SK-N-SH (cell line): Measurements from ENCODE around the gene MX2. TPM values are rescaled to one million over a fixed set of nuclear protein-coding genes. Genes with fewer than 3 reads are reported as not detected.
A peak's percentile ranks its signal among the peaks of the same experiment; 100 is the strongest.

ENCODE experiments used
- CTCF ChIA-PET: fragments of 300-600, 350-600 bp; formaldehyde crosslinking; extraction: SDS; loops from one replicate; lab custom pipeline; 2021; lab: Yijun Ruan, JAX
- POLR2A ChIA-PET: fragments of 350-600 bp; sonication (Branson Sonifier 250); formaldehyde crosslinking; extraction: SDS; loops from one replicate; lab custom pipeline; 2020; ENCODE audit warnings: antibody characterized with exemption, inconsistent platforms; lab: Yijun Ruan, JAX
- DNase-seq: peaks from one replicate; pipeline ENCODE4 v3.0.0; 2012
- H2AFZ ChIP-seq: fragments of 200-600 bp; sonication (generic); 2 replicates; pipeline ENCODE4 v1.8.1; 2016; ENCODE audit warnings: antibody characterized with exemption, mild to moderate bottlenecking, low read depth
- H3F3A ChIP-seq: fragments of 200-600 bp; sonication (generic); replicated peaks from 2 replicates; pipeline ENCODE3; 2016; ENCODE audit warnings: antibody characterized with exemption, mild to moderate bottlenecking; ENCODE audit not compliant: insufficient read depth
- H3K27ac ChIP-seq, 2 experiments: fragments of 200-500 bp in 1 of 2; fragments of 200-600 bp in 1 of 2; sonication (Bioruptor generic) in 1 of 2; sonication (generic), shearing (Covaris generic) in 1 of 2; 2 replicates each; pipeline versions ENCODE4 v1.5.1 to v1.6.1; 2014 to 2016; ENCODE audit warnings: low read depth in 2 of 2, inconsistent platforms in 1 of 2, low read length in 1 of 2, mild to moderate bottlenecking in 1 of 2, mixed read lengths in 1 of 2
- H3K27me3 ChIP-seq: fragments of 200-600 bp; sonication (generic), shearing (Covaris generic); 2 replicates; pipeline ENCODE4 v1.6.1; 2016; ENCODE audit warnings: mixed run types; ENCODE audit not compliant: insufficient read depth
- H3K36me3 ChIP-seq, 2 experiments: fragments of 200-500 bp in 1 of 2; fragments of 200-600 bp in 1 of 2; sonication (Bioruptor generic) in 1 of 2; sonication (generic) in 1 of 2; replicated peaks in 1 of 2; 2 replicates each; pipeline versions ENCODE3 to v1.5.1; 2014 to 2016; ENCODE audit warnings: low read length in 1 of 2, mild to moderate bottlenecking in 1 of 2; ENCODE audit not compliant: insufficient read depth in 2 of 2, control insufficient read depth in 1 of 2
- H3K4me1 ChIP-seq, 2 experiments: fragments of 200-500 bp in 1 of 2; fragments of 200-600 bp in 1 of 2; sonication (Bioruptor generic) in 1 of 2; sonication (generic), shearing (Covaris generic) in 1 of 2; 2 replicates each; pipeline versions ENCODE4 v1.5.1 to v1.6.1; 2014 to 2016; ENCODE audit warnings: low read depth in 1 of 2, low read length in 1 of 2, mixed run types in 1 of 2; ENCODE audit not compliant: insufficient read depth in 2 of 2, control insufficient read depth in 1 of 2
- H3K4me2 ChIP-seq: fragments of 200-600 bp; sonication (generic), shearing (Covaris generic); 2 replicates; pipeline ENCODE4 v1.6.1; 2017; ENCODE audit warnings: mixed run types
- H3K4me3 ChIP-seq, 2 experiments: fragments of 200-500 bp in 1 of 2; fragments of 200-600 bp in 1 of 2; sonication (Bioruptor generic) in 1 of 2; sonication (generic), shearing (Covaris generic) in 1 of 2; 2 replicates each; pipeline versions ENCODE4 v1.5.1 to v1.8.1; 2014 to 2016; ENCODE audit warnings: low read depth in 2 of 2, inconsistent platforms in 1 of 2, low read length in 1 of 2, mild to moderate bottlenecking in 1 of 2, mixed read lengths in 1 of 2, moderate library complexity in 1 of 2
- H3K79me2 ChIP-seq: fragments of 200-600 bp; sonication (generic); 2 replicates; pipeline ENCODE4 v1.8.1; 2017; ENCODE audit warnings: mild to moderate bottlenecking; ENCODE audit not compliant: insufficient read depth
- H3K9ac ChIP-seq: fragments of 200-600 bp; sonication (generic); 2 replicates; pipeline ENCODE4 v1.6.1; 2017; ENCODE audit warnings: mixed run types
- H3K9me2 ChIP-seq: fragments of 200-600 bp; sonication (generic); 2 replicates; pipeline ENCODE4 v1.6.1; 2017; ENCODE audit warnings: mixed run types
- H3K9me3 ChIP-seq: fragments of 200-600 bp; sonication (generic); 2 replicates; pipeline ENCODE4 v1.6.1; 2017; ENCODE audit warnings: mixed run types, mild to moderate bottlenecking, moderate library complexity
- H4K20me1 ChIP-seq: fragments of 200-600 bp; sonication (generic); 2 replicates; pipeline ENCODE4 v1.6.1; 2017; ENCODE audit warnings: mild to moderate bottlenecking, mixed run types; ENCODE audit not compliant: insufficient read depth
- ELF1 ChIP-seq: IDR thresholded peaks from 2 replicates; pipeline ENCODE4 v1.4.0; 2012
- EZH2phosphoT487 ChIP-seq: fragments of 200-600 bp; sonication (generic); IDR thresholded peaks from 2 replicates; pipeline ENCODE4 v1.6.1; 2017; ENCODE audit warnings: low read depth, mixed run types, mild to moderate bottlenecking, antibody characterized with exemption, moderate library complexity, borderline replicate concordance
- FOXM1 ChIP-seq: IDR thresholded peaks from 2 replicates; pipeline ENCODE4 v1.4.0; 2012; ENCODE audit warnings: low read depth, mild to moderate bottlenecking
- GATA2 ChIP-seq: sonication (generic); formaldehyde crosslinking; IDR thresholded peaks from 2 replicates; pipeline ENCODE4 v1.5.0; 2020; ENCODE audit warnings: mild to moderate bottlenecking, missing genetic modification reagents
- JUND ChIP-seq: IDR thresholded peaks from 2 replicates; pipeline ENCODE4 v1.4.0; 2012
- MXI1 ChIP-seq: IDR thresholded peaks from 2 replicates; pipeline ENCODE4 v1.6.1; 2012; ENCODE audit warnings: mild to moderate bottlenecking, low read depth, low read length, improper control_type of control experiment
- NFIC ChIP-seq: IDR thresholded peaks from 2 replicates; pipeline ENCODE4 v1.4.0; 2012; ENCODE audit warnings: borderline replicate concordance
- PBX3 ChIP-seq: IDR thresholded peaks from 2 replicates; pipeline ENCODE4; 2012
- RCOR1 ChIP-seq: fragments of 150-350 bp; IDR thresholded peaks from 2 replicates; pipeline ENCODE4 v1.6.1; 2017; ENCODE audit warnings: antibody characterized with exemption, low read length
- RXRA ChIP-seq: IDR thresholded peaks from 2 replicates; pipeline ENCODE4 v1.4.0; 2012; ENCODE audit warnings: low read depth, mild to moderate bottlenecking, borderline replicate concordance
- TAF1 ChIP-seq: IDR thresholded peaks from 2 replicates; pipeline ENCODE4 v1.6.1; 2012; ENCODE audit warnings: low read depth, mild to moderate bottlenecking, low read length, moderate library complexity, borderline replicate concordance
- TEAD4 ChIP-seq: IDR thresholded peaks from 2 replicates; pipeline ENCODE4 v1.4.0; 2012; ENCODE audit warnings: mild to moderate bottlenecking, borderline replicate concordance; ENCODE audit not compliant: insufficient read depth
- USF2 ChIP-seq: fragments of 150-350 bp; IDR thresholded peaks from 2 replicates; pipeline ENCODE4 v1.6.1; 2017; ENCODE audit warnings: antibody characterized with exemption, low read length, low read depth, borderline replicate concordance
- YY1 ChIP-seq: IDR thresholded peaks from 2 replicates; pipeline ENCODE4 v1.4.0; 2012; ENCODE audit warnings: low read depth, mild to moderate bottlenecking
- WGBS: methylation state at CpG from one replicate; pipeline ENCODE4 v1.1.6; 2017; ENCODE audit warnings: low lambda C conversion rate; 5-methylcytosine and 5-hydroxymethylcytosine counted together
- polyA plus RNA-seq, 3 experiments: library from polyadenylated mRNA; depleted of rRNA; stranded (reverse); fragments of >200 nt; gene quantifications; 2 replicates each; pipeline ENCODE4 v1.2.3, GENCODE V29; 2012
- TF ChIP-seq, protein P1 (sequence below): IDR thresholded peaks from 2 replicates; pipeline ENCODE4 v1.6.1; 2012; ENCODE audit warnings: mild to moderate bottlenecking, low read depth, low read length, moderate library complexity
- TF ChIP-seq, protein P2 (sequence below): IDR thresholded peaks from 2 replicates; pipeline ENCODE4 v1.4.0; 2012; ENCODE audit warnings: low read depth

MX2 gene
- polyA plus RNA-seq, 1 of the 3 experiments (the other 2 are of a cell fraction): 0.08 TPM

GRCh38 chr21:41438425-41439113, 76.7 kb downstream of the MX2 start (continued):
- TF ChIP-seq USF2 (no peak), EZH2phosphoT487 (no peak)

GRCh38 chr21:41439248-41439647, 77.4 kb downstream of the MX2 start:
- Histone ChIP-seq H3K4me3 (no peak overlapping the region), H3K4me2 (no peak overlapping the region), H3F3A (peaks cover 4% of the 10 kb centered on the region), H3K27ac (0 out of 4 replicates have a peak overlapping the region, but pooled peaks of 1 of the 2 experiments have one; percentile 27), H3K9ac (no peak overlapping the region), H2AFZ (0 out of 2 replicates have a peak overlapping the region, but pooled peaks have one; percentile 35), H3K4me1 (no peaks in the 10 kb centered on the region; a peak in 1 of 4 replicates), H3K9me2 (no peaks in the 10 kb centered on the region), H4K20me1 (no peaks in the 10 kb centered on the region), H3K79me2 (no peaks in the 10 kb centered on the region), H3K27me3 (no peaks in the 10 kb centered on the region), H3K9me3 (peaks cover 6% of the 10 kb centered on the region; the same call in 1 of the 2 replicates), H3K36me3 (no peaks in the 10 kb centered on the region)
- DNase-seq: no peak
- WGBS: 20% methylated on average over 4 of the region's 4 CpGs
- ChIA-PET POLR2A (no interaction called here), CTCF (interaction anchor here (0.7 to 1.0 kb wide), 2 partner anchors 77 to 156 kb away, joined by 3 read pairs; no protein-coding TSS in a partner anchor)
- no peak for TF ChIP-seq RXRA
- TF ChIP-seq NFIC: 0 out of 2 replicates have a peak, but pooled peaks have one; percentile 12
- TF ChIP-seq PBX3: peak; percentile 75

DNA sequence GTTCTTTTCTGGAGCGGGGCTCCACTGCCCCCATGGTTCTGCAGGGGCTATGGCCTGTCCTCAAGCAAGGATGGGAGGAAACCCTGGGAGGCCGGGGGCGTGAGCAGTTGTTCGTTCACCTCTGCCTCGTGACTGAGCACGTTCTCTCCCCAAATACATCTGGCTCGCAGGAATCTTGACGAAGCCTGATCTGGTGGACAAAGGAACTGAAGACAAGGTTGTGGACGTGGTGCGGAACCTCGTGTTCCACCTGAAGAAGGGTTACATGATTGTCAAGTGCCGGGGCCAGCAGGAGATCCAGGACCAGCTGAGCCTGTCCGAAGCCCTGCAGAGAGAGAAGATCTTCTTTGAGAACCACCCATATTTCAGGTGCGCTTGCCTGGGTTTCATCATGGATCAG, 79.7 kb downstream of the MX2 start:
- no peak overlapping the region for H3K4me3 ChIP-seq
- WGBS: 85% methylated on average over 13 of the region's 14 CpGs
- no peak overlapping the region for H3K27ac ChIP-seq
- H3K9ac ChIP-seq: no peak overlapping the region
- no peaks in the 10 kb centered on the region for H3K27me3 ChIP-seq
- no peaks in the 10 kb centered on the region; a peak in 1 of 4 replicates for H3K4me1 ChIP-seq
- no peak overlapping the region for H3K4me2 ChIP-seq
- no peak for DNase-seq
- POLR2A ChIA-PET: no interaction called here
- no peaks in the 10 kb centered on the region for H4K20me1 ChIP-seq
- H3F3A ChIP-seq: peaks cover 4% of the 10 kb centered on the region
- no peaks in the 10 kb centered on the region for H3K9me3 ChIP-seq
- no peaks in the 10 kb centered on the region for H3K79me2 ChIP-seq
- CTCF ChIA-PET: no interaction called here
- H3K36me3 ChIP-seq: no peaks in the 10 kb centered on the region
- H2AFZ ChIP-seq: no peak overlapping the region
- H3K9me2 ChIP-seq: no peaks in the 10 kb centered on the region
- TF ChIP-seq ELF1: no peak
- TF ChIP-seq MXI1: no peak
- no peak for TF ChIP-seq NFIC
- TF ChIP-seq, protein P1, sequence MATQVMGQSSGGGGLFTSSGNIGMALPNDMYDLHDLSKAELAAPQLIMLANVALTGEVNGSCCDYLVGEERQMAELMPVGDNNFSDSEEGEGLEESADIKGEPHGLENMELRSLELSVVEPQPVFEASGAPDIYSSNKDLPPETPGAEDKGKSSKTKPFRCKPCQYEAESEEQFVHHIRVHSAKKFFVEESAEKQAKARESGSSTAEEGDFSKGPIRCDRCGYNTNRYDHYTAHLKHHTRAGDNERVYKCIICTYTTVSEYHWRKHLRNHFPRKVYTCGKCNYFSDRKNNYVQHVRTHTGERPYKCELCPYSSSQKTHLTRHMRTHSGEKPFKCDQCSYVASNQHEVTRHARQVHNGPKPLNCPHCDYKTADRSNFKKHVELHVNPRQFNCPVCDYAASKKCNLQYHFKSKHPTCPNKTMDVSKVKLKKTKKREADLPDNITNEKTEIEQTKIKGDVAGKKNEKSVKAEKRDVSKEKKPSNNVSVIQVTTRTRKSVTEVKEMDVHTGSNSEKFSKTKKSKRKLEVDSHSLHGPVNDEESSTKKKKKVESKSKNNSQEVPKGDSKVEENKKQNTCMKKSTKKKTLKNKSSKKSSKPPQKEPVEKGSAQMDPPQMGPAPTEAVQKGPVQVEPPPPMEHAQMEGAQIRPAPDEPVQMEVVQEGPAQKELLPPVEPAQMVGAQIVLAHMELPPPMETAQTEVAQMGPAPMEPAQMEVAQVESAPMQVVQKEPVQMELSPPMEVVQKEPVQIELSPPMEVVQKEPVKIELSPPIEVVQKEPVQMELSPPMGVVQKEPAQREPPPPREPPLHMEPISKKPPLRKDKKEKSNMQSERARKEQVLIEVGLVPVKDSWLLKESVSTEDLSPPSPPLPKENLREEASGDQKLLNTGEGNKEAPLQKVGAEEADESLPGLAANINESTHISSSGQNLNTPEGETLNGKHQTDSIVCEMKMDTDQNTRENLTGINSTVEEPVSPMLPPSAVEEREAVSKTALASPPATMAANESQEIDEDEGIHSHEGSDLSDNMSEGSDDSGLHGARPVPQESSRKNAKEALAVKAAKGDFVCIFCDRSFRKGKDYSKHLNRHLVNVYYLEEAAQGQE: no peak
- TF ChIP-seq TEAD4: no peak
- TF ChIP-seq FOXM1: no peak
- TF ChIP-seq PBX3: no peak
- no peak for TF ChIP-seq GATA2 (CRISPR knock-in tag)
- TF ChIP-seq RXRA: no peak
- TF ChIP-seq EZH2phosphoT487: no peak
- TF ChIP-seq JUND: no peak
- TF ChIP-seq YY1: no peak
- TF ChIP-seq RCOR1: no peak
- TF ChIP-seq, protein P2, sequence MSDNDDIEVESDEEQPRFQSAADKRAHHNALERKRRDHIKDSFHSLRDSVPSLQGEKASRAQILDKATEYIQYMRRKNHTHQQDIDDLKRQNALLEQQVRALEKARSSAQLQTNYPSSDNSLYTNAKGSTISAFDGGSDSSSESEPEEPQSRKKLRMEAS: no peak
- no peak for TF ChIP-seq TAF1
